ENCODE data around the gene LOXL1.
"Not testable (repeated sequence)": the region's sequence is repeated elsewhere in the genome, so short reads cannot be mapped to it uniquely, and the experiment has no call there.

LOXL1 gene

DNA sequence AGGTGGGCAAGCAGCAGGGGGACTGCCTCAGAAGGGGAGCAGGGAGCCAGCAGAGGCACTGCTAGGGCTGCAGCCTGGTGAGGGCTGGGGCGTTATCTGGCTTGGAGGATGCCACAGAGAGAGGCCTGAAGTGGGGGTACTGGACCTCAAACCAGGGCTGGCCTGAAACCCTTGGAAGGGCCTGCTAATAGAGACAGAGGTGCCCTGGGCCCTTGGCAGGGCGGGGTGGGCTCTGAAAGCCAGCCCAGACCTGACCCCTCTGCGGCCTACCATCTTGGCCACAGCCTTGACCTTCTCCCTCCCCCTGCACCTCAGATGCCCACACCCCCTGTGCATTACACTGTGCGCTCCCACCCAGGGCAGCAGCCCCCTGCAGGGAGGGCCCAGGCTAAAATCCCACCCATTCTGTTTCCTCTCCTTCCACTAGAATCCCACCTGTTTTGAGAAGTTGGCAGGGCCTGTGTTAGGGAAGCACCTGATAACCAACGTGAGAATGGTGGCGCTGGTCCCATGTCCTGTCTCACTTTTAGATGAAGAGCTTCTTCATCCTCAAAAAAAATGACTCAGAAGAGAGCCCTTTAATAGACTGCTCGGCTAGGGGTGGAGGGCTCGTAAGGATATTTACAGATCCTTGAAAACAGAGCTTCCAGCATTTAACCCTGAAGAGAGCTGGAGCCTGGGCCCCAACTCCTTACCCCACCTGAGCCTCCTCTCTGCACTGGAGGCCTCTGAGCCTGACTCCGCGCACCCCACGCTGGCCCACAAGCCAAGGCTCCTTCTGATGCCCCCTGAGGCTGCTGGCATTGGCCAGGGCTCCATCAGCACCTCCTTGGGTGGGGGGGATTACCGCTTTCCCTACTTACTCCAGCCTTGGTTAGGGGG, 29.8 kb downstream of the LOXL1 start:
- no peak for DNase-seq

DNA sequence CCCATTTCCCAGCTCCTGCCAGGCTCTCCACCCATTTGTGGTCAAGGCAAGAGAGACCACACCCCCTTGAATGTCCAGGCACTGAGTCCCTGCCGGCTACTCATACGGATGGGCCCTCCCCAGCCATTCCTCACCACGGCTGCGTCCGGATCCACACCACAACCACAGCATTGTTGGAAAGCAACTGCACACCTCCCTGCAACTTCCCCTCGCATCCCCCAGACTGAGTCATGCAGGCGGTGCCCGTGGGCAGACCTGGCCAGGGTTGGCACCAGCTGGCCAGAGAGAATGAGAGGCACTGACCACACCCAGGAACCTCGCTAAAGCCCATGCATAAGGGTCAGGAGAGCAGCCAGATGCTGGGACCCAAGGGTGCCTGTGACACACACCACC, 30.5 kb downstream of the LOXL1 start:
- DNase-seq = no peak

DNA sequence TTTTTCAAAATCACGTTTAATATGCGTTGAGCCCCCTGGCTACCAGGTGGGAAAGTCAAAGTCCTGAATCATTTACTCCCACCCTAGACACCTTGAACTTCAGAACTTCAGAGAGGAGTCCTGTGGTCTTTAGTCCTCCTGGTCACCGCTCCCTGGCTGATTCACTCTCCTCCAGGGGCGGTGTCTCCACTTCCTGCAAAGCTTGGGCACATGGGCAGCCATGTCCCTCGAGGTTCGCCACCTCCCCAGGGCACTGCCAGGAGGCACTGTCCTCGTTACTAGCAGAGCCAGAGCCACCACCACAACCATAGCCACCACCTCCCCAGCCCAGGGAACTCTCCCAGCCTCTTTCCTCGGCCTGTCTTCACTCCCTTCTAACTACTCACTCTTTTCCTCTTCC, 31.0 kb downstream of the LOXL1 start:
- no peak for DNase-seq

DNA sequence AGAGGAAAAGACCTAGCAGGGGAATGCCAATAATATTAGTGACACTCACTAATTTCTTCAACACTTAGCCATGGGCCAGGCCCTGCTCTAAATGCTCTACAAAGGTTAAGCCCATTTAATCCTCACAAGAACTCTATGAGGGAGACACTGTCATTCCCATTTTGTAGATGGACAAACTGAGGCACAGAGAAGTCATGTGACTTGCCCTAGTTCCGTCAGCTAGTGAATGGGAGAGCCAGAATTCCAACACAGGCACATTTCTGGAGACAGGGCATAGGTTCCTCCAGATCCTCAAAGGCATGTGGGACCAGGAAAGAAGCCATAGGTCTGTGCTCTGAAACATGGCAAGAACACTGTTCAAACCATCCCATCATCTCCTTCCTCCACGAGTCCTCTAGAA, 31.5 kb downstream of the LOXL1 start:
- DNase-seq = no peak

DNA sequence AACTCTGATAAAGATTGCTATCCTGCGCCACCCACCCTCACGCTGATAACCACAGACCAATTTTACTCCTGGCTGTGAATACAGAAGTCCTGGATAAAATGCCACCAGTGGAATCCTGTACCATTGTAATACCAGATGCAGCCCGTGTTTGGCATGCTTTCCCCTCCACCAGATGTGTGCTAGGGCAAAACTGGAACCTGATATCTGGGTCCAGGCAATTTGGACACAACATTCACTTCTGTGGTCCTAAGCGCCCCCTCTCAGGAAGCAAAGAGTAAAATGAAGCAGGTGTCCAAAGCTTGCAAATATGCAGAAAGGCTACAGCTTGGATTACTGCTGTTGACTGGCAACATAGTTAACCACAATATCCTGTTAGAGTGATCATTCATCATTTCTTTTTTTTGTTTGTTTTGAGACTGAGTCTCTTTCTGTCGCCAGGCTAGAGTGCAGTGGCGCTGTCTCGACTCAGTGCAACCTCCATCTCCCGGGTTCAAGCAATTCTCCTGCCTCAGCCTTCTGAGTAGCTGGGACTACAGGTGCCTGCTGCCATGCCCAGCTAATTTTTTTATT, 32.8 kb downstream of the LOXL1 start:
- DNase-seq = no peak

DNA sequence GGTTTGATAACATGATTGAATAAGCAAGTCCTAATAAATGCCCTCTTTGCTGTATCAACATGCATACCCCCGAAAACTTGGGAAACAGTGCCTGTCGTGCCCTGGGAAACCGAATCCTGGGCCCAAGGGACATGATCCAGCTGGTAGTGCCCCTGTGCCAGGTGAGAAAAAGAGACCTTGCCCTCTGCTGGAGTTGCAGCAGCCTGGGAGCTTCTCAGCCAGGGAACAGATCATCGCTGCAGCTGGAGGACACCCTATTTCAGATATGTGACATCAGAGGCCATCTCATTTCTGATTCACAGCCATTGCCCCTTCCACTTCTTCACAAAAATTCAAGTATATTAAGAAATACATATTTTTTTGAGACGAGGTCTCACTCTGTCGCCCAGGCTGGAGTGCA, 33.5 kb downstream of the LOXL1 start:
- no peak for DNase-seq

DNA sequence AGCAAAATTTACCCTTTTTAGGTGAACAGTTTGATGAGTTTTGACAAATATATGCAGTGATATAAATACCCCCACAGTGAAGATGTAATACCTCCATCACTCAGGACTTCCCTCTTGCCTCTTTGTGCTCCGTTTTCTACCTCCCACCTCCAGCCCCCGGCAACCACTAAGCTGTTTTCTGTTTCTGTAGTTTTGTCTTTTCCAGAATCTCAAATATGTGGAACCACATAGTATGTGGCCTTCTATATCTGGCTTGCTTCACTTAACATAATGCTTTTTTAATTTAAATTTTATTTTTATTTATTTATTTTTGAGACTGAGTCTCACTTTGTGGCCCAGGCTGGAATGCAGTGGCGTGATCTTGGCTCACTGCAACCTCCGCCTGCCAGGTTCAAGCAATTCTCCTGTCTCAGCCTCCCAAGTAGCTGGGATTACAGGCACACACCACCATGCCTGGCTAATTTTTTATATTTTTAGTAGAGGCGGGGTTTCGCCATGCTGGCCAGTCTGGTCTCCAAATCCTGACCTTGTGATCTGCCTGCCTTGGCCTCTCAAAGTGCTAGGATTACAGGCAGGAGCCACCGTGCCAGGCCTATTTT, 34.3 kb downstream of the LOXL1 start:
- DNase-seq = not testable (repeated sequence)

DNA sequence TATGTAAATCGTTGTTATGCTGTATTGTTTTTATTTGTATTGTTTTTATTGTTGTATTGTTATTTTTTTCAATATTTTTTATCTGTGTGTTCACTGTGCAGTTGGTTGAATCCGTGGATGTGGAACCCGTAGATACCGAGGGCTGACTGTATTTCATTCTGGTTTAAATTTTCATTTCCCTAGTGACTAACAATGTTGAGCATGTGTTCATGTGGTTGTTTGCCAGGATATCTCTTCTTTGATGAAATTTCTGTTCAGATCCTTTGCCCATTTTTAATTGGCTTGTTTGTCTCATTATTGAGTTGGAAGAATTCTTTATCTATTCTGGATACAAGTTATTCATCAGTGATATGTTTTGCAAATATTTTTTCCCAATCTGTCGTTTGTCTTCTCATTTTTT, 36.2 kb downstream of the LOXL1 start:
- no peak for DNase-seq

DNA sequence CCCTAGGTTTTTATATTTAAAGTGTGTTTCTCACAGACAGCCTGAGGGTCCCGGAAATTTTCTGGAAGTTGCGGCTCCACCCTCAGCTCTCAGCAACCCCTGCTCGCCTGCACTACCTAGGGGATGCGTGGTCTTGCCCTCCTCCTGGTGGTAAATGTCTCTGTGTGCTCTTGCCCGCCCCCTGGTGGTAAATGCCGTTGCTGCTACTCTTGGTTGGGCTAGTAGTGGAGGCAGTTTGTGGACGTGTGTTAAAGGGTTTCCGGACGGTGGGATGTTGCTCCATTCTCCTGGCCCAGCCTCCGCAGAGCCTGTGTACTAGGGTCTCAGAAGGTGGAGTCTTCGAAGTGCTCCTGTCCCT, 38.5 kb downstream of the LOXL1 start:
- DNase-seq = no peak

DNA sequence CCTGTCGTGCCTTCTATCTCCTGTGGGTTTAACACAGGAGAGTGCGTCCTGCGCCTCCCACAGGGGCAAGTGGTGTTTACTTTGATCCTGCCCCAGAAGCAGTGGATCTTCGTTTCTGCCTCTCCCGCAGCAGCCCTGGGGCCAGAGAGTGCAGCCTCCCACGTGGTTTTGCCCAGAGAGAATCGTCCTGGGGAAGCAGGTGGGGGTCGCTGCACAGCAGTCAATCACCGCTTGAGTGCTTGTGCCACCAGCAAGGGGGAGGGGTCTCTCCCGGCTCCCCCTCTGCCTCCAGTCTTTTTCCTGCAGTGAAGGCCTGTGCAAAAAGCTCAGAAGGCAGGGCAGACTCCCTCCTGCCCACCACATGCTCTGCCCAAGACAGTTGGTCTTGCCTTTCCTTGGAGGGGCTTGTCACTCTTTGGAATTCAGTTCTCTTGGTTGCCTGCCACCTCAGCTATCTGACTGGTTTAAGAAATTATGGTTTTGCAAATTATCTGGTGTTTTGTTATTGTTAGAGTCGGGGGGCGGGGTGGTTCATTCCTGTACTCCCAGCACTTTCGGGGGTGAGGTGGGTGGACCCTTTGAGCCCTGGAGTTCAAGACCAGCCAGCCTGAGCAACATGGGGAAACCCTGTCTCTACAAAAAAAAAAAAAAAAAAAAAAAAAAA, 39.0 kb downstream of the LOXL1 start:
- DNase-seq = no peak

DNA sequence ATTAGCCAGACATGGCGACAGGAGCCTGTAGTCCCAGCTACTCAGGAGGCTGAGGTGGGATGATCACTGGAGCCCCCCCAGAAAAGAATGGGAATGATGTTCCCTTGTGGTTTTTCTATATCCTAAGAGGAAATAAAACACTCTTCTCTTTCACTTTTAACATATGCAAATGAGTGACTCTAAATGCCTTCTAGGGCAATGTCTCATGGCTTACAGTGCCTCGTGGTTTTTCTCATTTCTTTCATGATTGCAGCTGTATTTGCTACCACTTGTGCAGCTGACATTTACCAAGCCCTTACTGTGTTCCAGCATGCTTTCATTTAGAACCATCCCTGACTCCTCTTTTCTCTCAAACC, 39.5 kb downstream of the LOXL1 start:
- no peak for DNase-seq

DNA sequence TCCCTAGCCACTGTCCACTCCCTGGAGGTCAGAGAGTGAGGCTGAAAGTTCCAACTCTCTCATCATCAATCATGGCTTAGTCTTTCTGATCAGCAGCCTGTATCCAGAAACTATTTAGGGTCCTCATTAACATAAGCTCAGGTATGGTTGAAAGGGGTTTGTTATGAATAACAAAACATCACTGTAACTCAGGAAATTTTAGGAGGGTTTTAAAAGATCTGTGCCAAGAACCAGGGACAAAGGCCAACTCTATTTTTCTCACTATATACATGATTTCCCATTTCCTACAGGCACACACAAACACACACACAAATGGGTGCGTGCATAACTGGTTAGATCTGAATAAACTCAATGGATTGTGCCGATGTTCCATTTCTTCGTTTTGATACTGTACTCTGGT, 42.2 kb downstream of the LOXL1 start:
- no peak for DNase-seq

DNA sequence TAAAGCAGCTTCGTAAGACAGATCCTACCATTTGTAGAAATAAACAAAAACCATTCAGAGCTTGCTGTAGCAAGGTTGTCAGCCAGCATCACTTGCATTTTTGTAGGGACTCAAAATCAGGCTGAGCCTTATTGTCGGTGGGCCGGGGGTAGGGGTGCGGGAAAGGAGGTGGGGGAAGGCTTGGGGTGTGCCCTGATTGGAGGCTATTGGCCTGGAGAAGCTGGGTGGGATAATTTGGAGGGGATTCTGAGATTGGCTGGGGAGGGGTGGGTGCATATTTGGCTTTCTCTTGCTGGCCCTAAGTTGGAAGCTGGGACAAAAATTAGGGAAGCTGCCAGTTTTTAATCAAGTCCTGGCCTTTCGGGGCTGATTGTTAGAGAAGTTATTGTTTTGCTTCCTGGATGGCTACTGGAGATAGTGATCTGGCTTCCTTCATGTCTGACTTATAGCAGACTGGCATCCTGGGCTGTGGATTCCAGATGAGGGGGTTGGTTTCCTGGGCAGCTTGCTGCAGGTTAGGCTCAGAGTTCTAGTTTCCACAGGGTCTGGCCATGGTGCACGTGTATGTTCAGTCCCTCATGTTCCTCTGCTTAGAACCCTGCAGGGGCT, 43.0 kb downstream of the LOXL1 start:
- no peak for DNase-seq

DNA sequence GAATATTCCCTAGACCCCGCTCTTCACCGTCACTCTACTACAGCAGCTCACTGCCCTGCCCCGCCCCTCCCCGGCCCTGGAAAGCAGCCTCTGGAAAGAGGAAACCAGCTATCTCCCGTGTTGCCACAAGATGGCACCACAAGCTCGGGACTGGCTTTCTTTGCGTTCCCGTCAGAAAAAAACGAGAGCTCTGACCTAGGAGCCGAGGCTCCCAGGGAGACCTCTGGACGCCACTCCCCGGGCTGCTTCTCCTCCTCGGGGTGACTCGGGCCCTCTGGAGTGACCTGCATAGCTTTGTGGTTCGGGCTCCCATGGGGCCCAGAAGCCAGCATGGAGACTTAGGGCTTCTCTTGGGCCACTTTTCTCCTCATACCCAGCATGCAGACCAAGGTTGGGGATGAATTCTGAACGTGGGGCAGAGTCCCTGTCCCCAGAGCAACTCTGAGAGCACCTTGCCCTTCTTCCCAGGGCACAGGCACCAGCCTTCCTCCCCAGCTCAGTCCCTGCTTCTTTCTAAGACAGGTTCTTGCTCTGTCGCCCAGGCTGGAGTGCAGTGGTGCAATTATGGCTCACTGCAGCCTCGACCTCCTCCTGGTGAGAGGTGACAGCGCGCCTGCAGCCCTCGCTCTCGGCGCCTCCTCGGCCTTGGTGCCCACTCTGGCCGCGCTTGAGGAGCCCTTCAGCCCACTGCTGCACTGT, 46.9 kb downstream of the LOXL1 start:
- no peak for DNase-seq

DNA sequence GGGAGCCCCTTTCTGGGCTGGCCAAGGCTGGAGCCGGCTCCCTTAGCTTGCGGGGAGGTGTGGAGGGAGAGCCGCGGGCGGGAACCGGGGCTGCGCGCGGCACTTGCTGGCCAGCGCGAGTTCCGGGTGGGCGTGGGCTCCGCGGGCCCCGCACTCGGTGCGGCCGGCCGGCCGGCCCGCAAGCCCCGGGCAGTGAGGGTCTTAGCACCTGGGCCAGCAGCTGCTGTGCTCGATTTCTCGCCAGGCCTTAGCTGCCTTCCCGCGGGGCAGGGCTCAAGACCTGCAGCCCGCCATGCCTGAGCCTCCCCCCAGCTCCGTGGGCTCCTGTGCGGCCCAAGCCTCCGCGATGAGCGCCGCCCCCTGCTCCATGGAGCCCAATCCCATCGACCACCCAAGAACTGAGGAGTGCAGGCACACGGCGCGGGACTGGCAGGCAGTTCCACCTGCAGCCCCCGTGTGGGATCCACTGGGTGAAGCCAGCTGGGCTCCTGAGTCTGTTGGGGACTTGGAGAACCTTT, 47.5 kb downstream of the LOXL1 start:
- DNase-seq = not testable (repeated sequence)

DNA sequence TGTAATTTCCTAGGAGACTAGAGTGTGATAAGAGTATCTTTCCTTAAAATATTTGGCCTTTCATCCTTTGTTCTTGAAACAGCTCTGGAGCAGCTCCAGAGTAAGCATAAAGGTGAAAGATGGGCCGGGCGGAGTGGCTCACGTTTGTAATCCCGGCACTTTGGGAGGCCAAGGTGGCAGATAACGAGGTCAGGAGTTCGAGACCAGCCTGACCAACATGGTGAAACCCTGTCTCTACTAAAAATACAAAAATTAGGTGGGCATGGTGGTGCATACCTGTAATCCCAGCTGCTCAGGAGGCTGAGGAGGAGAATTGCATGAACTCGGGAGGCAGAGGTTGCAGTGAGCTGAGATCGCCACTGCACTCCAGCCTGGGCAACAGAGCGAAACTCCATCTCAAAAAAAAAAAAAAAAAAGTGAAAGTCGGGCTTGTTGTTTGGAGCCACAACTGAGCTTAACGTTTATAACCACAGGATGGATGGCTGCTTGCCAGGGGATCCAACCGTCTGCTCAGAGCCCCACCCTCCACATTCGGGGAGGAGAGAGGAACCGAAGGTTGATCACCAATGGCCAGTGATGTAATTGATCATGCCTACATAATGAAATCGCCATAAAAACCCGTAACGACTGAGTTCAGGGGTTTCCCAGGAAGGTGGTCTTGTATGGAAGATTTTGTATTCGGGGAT, 49.3 kb downstream of the LOXL1 start:
- not testable (repeated sequence) for DNase-seq

DNA sequence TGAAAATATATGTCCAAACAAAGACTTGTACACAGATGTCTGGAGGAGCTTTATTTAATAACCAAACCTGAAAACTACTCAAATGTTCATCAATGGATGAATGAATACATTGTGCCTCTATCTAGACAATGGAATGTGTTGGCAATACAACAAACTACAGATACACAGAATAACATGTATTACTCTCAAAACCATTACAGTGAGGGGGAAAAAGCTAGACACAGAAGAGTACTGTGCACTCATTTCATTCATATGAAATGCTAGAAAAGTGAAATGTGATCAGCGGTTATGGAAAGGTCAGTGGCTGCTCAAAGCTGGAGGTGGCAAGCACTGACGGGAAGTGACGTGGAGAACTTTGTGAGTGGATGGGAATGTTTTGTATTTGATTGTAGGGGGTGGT, 52.6 kb downstream of the LOXL1 start:
- DNase-seq = no peak

DNA sequence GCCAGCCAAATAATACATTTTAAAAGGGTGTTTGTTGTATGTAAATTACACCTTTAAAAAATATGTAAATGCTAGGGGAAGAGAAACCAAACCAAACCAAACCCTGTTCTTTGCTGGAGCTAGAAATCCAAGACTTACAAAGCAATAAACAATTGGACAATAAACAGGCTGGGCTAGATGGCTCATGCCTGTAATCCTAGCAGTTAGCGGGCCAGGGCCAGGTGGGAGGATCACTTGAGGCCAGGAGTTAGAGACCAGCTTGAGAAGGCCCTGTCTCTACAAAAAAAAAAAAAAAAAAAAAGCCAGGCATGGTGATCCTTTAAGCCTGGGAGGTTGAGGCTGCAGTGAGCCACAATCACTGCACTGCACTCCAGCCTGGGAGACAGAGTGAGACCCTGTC, 53.4 kb downstream of the LOXL1 start:
- no peak for DNase-seq

DNA sequence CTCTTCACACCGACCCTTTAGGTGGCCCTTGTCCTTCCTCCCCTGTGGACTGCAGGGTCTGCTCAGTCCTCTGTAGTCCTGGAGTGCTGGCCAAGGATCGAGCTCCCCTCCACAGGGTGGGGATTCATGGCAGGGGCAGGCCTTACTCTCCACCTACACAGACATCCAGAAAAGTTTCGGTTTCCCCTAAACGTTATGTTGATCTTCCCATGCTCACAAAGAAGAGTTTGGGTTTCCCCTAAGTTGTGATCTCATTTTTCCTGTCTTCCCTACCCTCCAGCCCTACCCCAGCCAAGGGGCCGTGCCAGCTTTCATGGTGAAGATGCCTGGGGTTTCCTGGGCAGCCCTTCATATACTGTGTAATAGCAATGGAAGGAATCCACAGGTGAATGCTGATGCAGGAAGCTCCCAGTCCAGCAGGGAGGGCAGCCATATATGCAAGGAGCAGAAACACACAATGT, 55.5 kb downstream of the LOXL1 start:
- no peak for DNase-seq

DNA sequence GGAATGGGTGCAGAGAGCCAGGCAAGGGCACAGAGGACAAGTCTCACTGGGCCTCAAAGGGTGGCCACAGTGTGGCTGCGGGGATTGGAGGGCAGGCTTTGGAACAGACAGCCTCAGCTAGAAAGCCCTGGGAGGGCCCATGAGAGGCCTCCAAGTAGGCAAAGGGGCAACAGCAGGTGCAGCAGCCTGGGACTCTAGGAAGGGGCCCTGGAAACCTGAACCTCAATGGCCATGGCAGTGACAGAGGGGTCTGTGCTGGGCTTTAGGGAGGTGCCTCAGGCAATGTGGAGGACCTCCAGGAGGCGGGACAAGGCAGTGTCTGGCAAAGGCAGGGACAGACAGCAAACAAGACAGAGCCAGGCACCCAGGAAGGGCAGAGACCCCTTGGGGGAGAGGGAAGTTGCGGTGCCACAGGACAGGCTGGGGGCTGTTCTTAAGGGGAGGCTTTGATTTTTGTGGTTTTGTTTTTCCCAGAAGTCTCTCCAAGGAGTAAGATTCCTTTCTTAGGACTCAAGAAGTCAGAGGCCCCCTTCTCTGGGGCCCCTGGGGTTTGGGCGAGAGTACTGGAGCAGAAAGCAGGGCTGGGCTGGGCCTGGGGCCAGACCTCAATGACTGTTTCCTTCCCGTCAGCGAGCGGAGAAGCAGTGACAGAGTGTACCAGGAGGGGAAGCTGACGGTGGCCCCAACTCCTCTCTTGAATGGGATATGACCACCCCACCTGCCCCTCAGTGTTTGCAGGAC, 56.1 kb downstream of the LOXL1 start:
- DNase-seq = no peak

DNA sequence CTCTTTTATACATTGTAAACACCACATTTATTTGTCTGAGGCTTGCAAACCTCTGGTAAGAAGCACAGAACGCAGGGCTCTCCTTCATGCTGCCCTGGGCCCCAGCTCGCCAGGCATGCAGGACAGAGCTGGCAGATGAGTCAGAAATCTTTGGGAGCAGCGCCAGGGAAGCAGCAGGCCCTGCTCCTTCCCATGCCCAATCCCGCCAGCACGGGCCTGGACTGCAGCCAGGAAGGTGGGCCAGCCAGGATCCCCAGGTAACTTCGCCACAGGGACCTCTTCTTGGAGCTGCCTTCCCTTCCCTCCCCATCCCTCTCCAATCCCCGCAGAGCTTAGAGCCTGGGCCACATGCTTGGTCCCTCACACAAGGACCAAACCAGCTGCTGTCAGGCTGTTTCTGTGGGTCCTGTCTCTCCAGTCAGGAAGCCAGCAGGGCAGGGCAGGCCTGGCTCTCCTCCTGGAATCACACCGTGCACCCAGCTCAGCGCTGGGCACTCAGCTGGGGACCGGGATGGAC, 57.0 kb downstream of the LOXL1 start:
- DNase-seq = no peak

Data from NCI-H2081 treated with DMSO at 0.1 percent for 48 hours (cell line).